CMK (cell line): Measurements from ENCODE around the gene FXN.
"Not testable (repeated sequence)": the region's sequence is repeated elsewhere in the genome, so short reads cannot be mapped to it uniquely, and the experiment has no call there.

Experiments used
- DNase-seq: peaks from one replicate; pipeline ENCODE4 v3.0.0-alpha.2; 2010; ENCODE audit warnings: low read depth

Gene FXN

GRCh38 chr9:69027355-69028097 lies 8.0 kb upstream of the FXN start:
- no peak for DNase-seq

- DNase-seq = peak; percentile 53
Measured at GRCh38 chr9:69028754-69029153, 6.8 kb upstream of the FXN start.

- no peak for DNase-seq
Measured at GRCh38 chr9:69029535-69029934, 6.0 kb upstream of the FXN start.

- DNase-seq = no peak
Measured at GRCh38 chr9:69030851-69031645, 4.5 kb upstream of the FXN start.

- DNase-seq = no peak
Measured at GRCh38 chr9:69034071-69034470, 1.5 kb upstream of the FXN start.

- no peak for DNase-seq
Measured at GRCh38 chr9:69036309-69036708, 757 bp downstream of the FXN start.

GRCh38 chr9:69036799-69037198 lies 1.2 kb downstream of the FXN start:
- no peak for DNase-seq

GRCh38 chr9:69040646-69041045 lies 5.1 kb downstream of the FXN start:
- DNase-seq = no peak

- no peak for DNase-seq
Measured at GRCh38 chr9:69044240-69045219, 9.0 kb downstream of the FXN start.

GRCh38 chr9:69045821-69046220 lies 10.3 kb downstream of the FXN start:
- DNase-seq = no peak

GRCh38 chr9:69046723-69047122 lies 11.2 kb downstream of the FXN start:
- no peak for DNase-seq

- DNase-seq = no peak
Measured at GRCh38 chr9:69047371-69047770, 11.8 kb downstream of the FXN start.

GRCh38 chr9:69049094-69049493 lies 13.5 kb downstream of the FXN start:
- DNase-seq = no peak

- not testable (repeated sequence) for DNase-seq
Measured at GRCh38 chr9:69050936-69051335, 15.4 kb downstream of the FXN start.

- no peak for DNase-seq
Measured at GRCh38 chr9:69054989-69055388, 19.4 kb downstream of the FXN start.

- DNase-seq = no peak
Measured at GRCh38 chr9:69056191-69056815, 20.8 kb downstream of the FXN start.

- no peak for DNase-seq
Measured at GRCh38 chr9:69058101-69058500, 22.5 kb downstream of the FXN start.

- no peak for DNase-seq
Measured at GRCh38 chr9:69060766-69061165, 25.2 kb downstream of the FXN start.

GRCh38 chr9:69062195-69062594 lies 26.6 kb downstream of the FXN start:
- DNase-seq = no peak

- no peak for DNase-seq
Measured at GRCh38 chr9:69063839-69064238, 28.3 kb downstream of the FXN start.

GRCh38 chr9:69065660-69066059 lies 30.1 kb downstream of the FXN start:
- no peak for DNase-seq

GRCh38 chr9:69066955-69067354 lies 31.4 kb downstream of the FXN start:
- DNase-seq = peak; percentile 34
